ENCODE measurements around the gene FOXN3.

GRCh38 chr14:89379006-89379405 lies 38.0 kb downstream of the FOXN3 start:
- TF ChIP-seq, protein P1, sequence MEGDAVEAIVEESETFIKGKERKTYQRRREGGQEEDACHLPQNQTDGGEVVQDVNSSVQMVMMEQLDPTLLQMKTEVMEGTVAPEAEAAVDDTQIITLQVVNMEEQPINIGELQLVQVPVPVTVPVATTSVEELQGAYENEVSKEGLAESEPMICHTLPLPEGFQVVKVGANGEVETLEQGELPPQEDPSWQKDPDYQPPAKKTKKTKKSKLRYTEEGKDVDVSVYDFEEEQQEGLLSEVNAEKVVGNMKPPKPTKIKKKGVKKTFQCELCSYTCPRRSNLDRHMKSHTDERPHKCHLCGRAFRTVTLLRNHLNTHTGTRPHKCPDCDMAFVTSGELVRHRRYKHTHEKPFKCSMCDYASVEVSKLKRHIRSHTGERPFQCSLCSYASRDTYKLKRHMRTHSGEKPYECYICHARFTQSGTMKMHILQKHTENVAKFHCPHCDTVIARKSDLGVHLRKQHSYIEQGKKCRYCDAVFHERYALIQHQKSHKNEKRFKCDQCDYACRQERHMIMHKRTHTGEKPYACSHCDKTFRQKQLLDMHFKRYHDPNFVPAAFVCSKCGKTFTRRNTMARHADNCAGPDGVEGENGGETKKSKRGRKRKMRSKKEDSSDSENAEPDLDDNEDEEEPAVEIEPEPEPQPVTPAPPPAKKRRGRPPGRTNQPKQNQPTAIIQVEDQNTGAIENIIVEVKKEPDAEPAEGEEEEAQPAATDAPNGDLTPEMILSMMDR (IDR thresholded peaks at IDR 0.05) = no peak
- TF ChIP-seq REST (IDR thresholded peaks at IDR 0.05; ENCODE audit: insufficient read depth in 1 of 2, low read depth in 2 of 2, low read length in 1 of 2) = no peak
